ENCODE data around the gene MYOT.

DNA sequence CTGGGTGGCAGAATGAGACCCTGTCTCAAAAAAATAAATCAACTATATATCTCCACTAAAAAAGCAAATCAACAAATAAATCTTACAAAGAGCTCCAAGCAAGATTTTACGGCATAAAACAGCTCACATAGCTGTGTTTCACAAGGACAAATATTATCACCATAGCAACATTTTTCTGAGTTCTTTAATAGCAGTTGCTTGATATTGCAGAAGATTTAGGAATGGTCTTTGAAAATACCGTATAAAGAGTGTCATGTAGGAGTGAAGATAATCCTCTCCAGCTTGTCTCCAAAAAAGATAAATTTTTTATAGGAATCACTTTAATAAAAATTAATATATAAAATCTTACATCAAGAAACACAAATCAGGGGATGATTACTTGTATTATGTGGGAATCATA, 36.6 kb upstream of the MYOT start:
- TF ChIP-seq, protein P1, sequence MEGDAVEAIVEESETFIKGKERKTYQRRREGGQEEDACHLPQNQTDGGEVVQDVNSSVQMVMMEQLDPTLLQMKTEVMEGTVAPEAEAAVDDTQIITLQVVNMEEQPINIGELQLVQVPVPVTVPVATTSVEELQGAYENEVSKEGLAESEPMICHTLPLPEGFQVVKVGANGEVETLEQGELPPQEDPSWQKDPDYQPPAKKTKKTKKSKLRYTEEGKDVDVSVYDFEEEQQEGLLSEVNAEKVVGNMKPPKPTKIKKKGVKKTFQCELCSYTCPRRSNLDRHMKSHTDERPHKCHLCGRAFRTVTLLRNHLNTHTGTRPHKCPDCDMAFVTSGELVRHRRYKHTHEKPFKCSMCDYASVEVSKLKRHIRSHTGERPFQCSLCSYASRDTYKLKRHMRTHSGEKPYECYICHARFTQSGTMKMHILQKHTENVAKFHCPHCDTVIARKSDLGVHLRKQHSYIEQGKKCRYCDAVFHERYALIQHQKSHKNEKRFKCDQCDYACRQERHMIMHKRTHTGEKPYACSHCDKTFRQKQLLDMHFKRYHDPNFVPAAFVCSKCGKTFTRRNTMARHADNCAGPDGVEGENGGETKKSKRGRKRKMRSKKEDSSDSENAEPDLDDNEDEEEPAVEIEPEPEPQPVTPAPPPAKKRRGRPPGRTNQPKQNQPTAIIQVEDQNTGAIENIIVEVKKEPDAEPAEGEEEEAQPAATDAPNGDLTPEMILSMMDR (IDR thresholded peaks at IDR 0.05): no peak
- TF ChIP-seq POLR2A (IDR thresholded peaks at IDR 0.05; ENCODE audit: low read depth): no peak
